Suprapubic skin (tissue), 3 donors: Measurements from ENCODE around the gene DUOX2.

Experiments
- POLR2AphosphoS5 ChIP-seq, 3 donors: sonication (generic); formaldehyde crosslinking; IDR thresholded peaks; one replicate each; pipeline ENCODE4 v1.6.1; 2017; ENCODE audit warnings: antibody characterized with exemption in 3 of 3
- TF ChIP-seq, protein P1 (sequence below), 2 donors: fragments of 200-600 bp in 1 of 2; fragments of 450-650 bp in 1 of 2; sonication (generic) in 1 of 2; IDR thresholded peaks; one replicate each; pipeline ENCODE4 v1.5.1; 2016 to 2019; ENCODE audit warnings: antibody characterized with exemption in 2 of 2, mild to moderate bottlenecking in 1 of 2, moderate library complexity in 1 of 2

DNA sequence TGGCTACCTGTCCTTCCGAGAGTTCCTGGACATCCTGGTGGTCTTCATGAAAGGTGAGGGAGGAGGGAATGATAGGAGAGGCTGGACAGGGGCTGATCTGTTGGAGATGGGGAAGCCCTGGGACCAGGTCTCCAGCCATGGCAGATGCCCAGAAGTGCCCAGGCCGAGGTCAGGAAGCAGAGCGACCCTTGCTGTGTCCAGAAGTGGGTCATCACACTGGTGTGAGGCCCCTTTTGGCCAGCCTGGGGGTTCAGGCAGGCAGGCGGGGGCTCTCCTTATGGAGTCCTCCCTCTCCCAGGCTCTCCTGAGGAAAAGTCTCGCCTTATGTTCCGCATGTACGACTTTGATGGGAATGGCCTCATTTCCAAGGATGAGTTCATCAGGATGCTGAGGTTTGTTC, 33.6 kb upstream of the DUOX2 start:
- TF ChIP-seq, protein P1, sequence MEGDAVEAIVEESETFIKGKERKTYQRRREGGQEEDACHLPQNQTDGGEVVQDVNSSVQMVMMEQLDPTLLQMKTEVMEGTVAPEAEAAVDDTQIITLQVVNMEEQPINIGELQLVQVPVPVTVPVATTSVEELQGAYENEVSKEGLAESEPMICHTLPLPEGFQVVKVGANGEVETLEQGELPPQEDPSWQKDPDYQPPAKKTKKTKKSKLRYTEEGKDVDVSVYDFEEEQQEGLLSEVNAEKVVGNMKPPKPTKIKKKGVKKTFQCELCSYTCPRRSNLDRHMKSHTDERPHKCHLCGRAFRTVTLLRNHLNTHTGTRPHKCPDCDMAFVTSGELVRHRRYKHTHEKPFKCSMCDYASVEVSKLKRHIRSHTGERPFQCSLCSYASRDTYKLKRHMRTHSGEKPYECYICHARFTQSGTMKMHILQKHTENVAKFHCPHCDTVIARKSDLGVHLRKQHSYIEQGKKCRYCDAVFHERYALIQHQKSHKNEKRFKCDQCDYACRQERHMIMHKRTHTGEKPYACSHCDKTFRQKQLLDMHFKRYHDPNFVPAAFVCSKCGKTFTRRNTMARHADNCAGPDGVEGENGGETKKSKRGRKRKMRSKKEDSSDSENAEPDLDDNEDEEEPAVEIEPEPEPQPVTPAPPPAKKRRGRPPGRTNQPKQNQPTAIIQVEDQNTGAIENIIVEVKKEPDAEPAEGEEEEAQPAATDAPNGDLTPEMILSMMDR (IDR thresholded peaks at IDR 0.05), result no peak
- no peak for TF ChIP-seq POLR2AphosphoS5 (IDR thresholded peaks at IDR 0.05)
